ENCODE results near the gene TBC1D24.

The TBC1D24 gene

DNA sequence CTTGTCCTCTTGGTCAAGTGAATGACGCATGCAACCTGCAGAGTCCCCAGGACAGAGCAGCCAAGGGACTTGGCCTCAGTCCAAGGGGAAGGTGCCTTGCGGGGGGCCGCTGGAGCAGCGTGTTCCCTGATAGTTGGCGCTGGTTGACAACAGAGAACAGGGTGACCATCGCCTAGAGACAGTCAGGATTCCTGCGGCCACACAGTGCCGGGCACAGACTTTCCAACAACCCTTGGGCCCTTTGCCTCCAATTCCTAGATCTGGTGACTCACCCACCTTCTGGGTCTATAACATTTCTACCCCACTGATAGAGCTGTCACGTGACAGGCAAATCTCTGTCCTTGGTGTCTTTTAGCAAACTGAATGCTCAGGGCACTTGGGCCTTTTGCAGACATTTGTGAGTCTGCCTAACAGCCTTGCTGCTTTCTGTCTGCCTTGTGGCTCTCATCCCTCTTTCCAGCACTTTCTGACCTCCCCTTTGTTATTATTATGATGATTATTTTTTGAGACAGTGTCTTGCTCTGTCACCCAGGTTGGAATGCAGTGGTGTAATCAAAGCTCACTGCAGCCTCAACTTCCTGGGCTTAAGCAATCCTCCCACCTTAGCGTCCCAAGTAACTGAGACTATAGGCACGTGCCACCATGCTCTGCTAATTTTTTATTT is 26.9 kb upstream of the TBC1D24 start:
- no peak for TF ChIP-seq MYC (IDR thresholded peaks at IDR 0.05; ENCODE audit: low read depth, low read length)
- TF ChIP-seq, protein P1, sequence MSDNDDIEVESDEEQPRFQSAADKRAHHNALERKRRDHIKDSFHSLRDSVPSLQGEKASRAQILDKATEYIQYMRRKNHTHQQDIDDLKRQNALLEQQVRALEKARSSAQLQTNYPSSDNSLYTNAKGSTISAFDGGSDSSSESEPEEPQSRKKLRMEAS (IDR thresholded peaks at IDR 0.05; ENCODE audit: low read depth, low read length): no peak
- TF ChIP-seq, protein P2, sequence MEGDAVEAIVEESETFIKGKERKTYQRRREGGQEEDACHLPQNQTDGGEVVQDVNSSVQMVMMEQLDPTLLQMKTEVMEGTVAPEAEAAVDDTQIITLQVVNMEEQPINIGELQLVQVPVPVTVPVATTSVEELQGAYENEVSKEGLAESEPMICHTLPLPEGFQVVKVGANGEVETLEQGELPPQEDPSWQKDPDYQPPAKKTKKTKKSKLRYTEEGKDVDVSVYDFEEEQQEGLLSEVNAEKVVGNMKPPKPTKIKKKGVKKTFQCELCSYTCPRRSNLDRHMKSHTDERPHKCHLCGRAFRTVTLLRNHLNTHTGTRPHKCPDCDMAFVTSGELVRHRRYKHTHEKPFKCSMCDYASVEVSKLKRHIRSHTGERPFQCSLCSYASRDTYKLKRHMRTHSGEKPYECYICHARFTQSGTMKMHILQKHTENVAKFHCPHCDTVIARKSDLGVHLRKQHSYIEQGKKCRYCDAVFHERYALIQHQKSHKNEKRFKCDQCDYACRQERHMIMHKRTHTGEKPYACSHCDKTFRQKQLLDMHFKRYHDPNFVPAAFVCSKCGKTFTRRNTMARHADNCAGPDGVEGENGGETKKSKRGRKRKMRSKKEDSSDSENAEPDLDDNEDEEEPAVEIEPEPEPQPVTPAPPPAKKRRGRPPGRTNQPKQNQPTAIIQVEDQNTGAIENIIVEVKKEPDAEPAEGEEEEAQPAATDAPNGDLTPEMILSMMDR (IDR thresholded peaks at IDR 0.05; ENCODE audit: low read depth, low read length): no peak
- no peak for TF ChIP-seq POLR2A (IDR thresholded peaks at IDR 0.05; ENCODE audit: extremely low read depth, insufficient read length)
- DNase-seq (ENCODE audit: low read depth): no peak
- no peak overlapping the region for H3K4me3 ChIP-seq (ENCODE audit: low read depth, low read length)

GRCh38 chr16:2449118-2449517 is 25.8 kb upstream of the TBC1D24 start:
- TF ChIP-seq, protein P2 (IDR thresholded peaks at IDR 0.05; ENCODE audit: low read depth, low read length): no peak
- TF ChIP-seq POLR2A (IDR thresholded peaks at IDR 0.05; ENCODE audit: extremely low read depth, insufficient read length) (no peak), MYC (IDR thresholded peaks at IDR 0.05; ENCODE audit: low read depth, low read length) (no peak)
- TF ChIP-seq, protein P1 (IDR thresholded peaks at IDR 0.05; ENCODE audit: low read depth, low read length): no peak
- no peak for DNase-seq (ENCODE audit: low read depth)
- no peak overlapping the region for H3K4me3 ChIP-seq (ENCODE audit: low read depth, low read length)

DNA sequence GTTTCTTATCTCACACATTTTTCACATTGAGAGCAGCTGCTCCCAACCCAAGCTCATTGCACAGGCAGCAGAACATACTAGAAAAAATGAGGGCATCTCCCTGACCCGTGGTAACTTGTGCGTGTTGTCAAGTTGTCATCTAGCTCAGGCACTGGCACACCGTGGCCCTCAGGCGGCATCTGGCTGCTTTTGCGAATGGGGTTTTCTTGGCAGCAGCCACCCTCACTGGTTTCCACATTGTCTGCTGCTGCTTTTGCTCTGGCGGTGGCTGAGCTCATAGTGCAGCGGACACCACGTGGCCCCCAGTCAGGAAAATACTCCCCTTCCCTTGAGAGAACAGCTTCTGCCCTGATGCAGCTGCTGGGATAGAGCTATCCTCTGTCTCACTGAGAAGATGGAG is 24.4 kb upstream of the TBC1D24 start:
- H3K4me3 ChIP-seq (ENCODE audit: low read depth, low read length): no peak overlapping the region
- TF ChIP-seq, protein P1 (IDR thresholded peaks at IDR 0.05; ENCODE audit: low read depth, low read length): no peak
- TF ChIP-seq POLR2A (IDR thresholded peaks at IDR 0.05; ENCODE audit: extremely low read depth, insufficient read length): no peak
- TF ChIP-seq, protein P2 (IDR thresholded peaks at IDR 0.05; ENCODE audit: low read depth, low read length): no peak
- no peak for TF ChIP-seq MYC (IDR thresholded peaks at IDR 0.05; ENCODE audit: low read depth, low read length)
- DNase-seq (ENCODE audit: low read depth): no peak

DNA sequence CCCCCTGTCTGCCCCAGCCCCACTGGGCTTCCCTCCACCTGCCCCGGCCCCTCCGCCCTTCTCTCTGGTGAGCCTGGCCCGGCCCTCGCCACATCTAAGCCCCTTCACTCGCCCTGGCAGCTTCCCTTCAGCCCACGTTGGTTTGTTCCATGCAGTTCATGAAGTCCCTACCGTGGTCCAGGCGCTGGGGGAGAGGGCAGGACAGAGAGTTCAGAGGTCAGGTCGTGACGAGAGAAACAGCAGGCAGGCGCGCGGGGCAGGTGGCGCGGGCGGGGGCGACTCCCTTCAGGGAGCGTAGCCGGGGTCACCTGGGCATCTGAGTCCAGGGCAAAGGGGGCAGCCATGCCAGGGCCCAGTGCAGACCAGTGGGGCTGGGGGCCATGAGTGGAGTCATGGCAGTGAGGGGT is 23.9 kb upstream of the TBC1D24 start:
- TF ChIP-seq, protein P1 (IDR thresholded peaks at IDR 0.05; ENCODE audit: low read depth, low read length): no peak
- TF ChIP-seq MYC (IDR thresholded peaks at IDR 0.05; ENCODE audit: low read depth, low read length) (no peak), POLR2A (IDR thresholded peaks at IDR 0.05; ENCODE audit: extremely low read depth, insufficient read length) (no peak)
- TF ChIP-seq, protein P2 (IDR thresholded peaks at IDR 0.05; ENCODE audit: low read depth, low read length): no peak

DNA sequence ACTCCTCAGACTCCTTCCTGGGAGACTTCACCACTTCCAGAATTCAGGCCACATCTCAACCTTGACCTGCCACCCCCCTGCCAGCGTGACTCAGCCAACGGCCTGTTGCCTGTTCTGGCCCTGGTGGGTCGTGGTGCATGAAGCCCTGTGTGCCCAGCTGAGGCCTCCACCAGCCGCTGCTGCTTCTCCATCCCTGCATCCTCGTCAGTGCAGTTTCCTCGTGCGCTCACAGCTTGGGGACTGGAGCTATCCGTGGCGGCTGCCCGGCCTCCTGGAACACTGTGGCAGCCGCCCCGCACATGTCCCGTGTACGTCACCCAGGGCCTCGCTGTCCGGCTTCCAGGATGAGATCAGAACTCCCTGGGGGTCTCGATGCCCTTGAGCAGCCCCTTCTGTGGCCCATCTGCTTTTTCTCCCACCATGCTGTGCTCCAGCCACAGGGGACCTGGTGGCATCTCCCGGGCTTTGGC is 23.0 kb upstream of the TBC1D24 start:
- DNase-seq (ENCODE audit: low read depth): no peak
- H3K4me3 ChIP-seq (ENCODE audit: low read depth, low read length): no peak overlapping the region
- TF ChIP-seq MYC (IDR thresholded peaks at IDR 0.05; ENCODE audit: low read depth, low read length) (no peak), POLR2A (IDR thresholded peaks at IDR 0.05; ENCODE audit: extremely low read depth, insufficient read length) (no peak)
- TF ChIP-seq, protein P1 (IDR thresholded peaks at IDR 0.05; ENCODE audit: low read depth, low read length): no peak

More for the DNA sequence above, 23.9 kb upstream of the TBC1D24 start:
- DNase-seq (ENCODE audit: low read depth): no peak
- H3K4me3 ChIP-seq (ENCODE audit: low read depth, low read length): no peak overlapping the region

GRCh38 chr16:2452650-2453049 is 22.3 kb upstream of the TBC1D24 start:
- TF ChIP-seq, protein P1 (IDR thresholded peaks at IDR 0.05; ENCODE audit: low read depth, low read length): no peak
- no peak for TF ChIP-seq MYC (IDR thresholded peaks at IDR 0.05; ENCODE audit: low read depth, low read length)
- TF ChIP-seq POLR2A (IDR thresholded peaks at IDR 0.05; ENCODE audit: extremely low read depth, insufficient read length): no peak
- no peak overlapping the region for H3K4me3 ChIP-seq (ENCODE audit: low read depth, low read length)
- no peak for DNase-seq (ENCODE audit: low read depth)
